Coronary artery (tissue), 2 donors: ENCODE data around the gene PCDHGB5.

Experiments used
- DNase-seq: peaks from one replicate; pipeline ENCODE4 v3.0.0-alpha.2; 2017; ENCODE audit warnings: low spot score
- H3K27ac ChIP-seq, 2 donors: fragments of 200-600 bp; sonication (generic); one replicate each; pipeline ENCODE4 v1.5.1; 2016 to 2019
- H3K4me3 ChIP-seq: fragments of 200-600 bp; sonication (generic); 2 replicates; pipeline ENCODE4 v1.5.1; 2016; ENCODE audit warnings: mild to moderate bottlenecking, moderate library complexity
- TF ChIP-seq, protein P1 (sequence below): fragments of 200-600 bp; sonication (generic); IDR thresholded peaks from one replicate; pipeline ENCODE4 v1.5.1; 2019; ENCODE audit warnings: antibody characterized with exemption

Gene PCDHGB5

DNA sequence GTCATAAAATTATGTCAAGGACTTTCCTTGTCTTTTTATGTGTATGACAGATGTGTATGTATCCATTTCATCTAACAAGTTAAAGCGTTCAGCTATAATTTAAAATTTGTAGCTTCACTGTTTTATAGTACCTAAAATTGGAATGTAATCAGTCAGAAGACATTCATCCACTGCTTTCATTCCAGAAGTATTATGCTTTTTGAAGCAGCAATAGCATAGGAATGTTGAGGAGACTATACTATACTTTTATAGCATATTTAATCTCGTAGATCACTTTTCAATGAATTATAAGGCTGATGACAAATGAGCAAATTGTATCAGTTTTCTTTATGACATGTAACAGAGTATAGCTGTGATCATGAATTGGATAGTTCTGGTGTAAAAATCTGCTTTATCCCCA lies 39.5 kb downstream of the PCDHGB5 start:
- TF ChIP-seq, protein P1, sequence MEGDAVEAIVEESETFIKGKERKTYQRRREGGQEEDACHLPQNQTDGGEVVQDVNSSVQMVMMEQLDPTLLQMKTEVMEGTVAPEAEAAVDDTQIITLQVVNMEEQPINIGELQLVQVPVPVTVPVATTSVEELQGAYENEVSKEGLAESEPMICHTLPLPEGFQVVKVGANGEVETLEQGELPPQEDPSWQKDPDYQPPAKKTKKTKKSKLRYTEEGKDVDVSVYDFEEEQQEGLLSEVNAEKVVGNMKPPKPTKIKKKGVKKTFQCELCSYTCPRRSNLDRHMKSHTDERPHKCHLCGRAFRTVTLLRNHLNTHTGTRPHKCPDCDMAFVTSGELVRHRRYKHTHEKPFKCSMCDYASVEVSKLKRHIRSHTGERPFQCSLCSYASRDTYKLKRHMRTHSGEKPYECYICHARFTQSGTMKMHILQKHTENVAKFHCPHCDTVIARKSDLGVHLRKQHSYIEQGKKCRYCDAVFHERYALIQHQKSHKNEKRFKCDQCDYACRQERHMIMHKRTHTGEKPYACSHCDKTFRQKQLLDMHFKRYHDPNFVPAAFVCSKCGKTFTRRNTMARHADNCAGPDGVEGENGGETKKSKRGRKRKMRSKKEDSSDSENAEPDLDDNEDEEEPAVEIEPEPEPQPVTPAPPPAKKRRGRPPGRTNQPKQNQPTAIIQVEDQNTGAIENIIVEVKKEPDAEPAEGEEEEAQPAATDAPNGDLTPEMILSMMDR, result no peak
- H3K4me3 ChIP-seq, result no peak overlapping the region
- no peak overlapping the region for H3K27ac ChIP-seq
- no peak for DNase-seq

DNA sequence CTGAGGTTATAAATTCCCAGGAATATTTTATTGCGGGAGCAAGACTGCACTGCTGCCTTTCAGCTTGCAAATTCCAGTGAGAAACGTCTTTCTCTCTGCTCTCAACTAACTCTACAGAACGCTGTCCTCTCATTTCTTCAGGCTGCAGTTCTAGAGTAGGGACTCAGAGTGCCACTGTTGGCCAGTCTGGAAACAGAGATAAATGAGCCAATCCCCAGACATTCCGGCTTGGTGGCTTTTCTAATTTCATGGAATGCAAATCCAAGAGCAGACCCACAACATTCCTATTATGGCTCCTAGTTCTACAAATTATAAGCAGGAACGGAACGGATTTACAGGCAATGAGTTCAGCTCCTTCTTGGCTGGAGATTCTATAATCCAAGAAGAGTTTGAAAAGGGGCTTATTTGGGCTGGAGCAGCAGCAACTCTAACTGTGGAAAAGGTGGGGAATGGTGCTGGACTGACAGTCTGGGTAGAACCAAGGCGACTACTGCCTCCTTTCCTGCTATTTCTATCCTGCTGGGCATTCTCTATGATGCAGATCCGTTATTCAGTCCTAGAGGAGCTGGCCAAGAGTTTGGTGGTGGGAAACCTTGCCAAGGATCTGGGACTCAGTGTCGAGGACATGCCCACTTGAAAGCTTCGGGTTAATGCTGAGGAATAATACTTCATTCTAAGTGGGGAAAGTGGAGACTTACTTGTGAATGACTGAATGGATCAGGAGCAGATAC lies 41.8 kb downstream of the PCDHGB5 start:
- no peak overlapping the region for H3K4me3 ChIP-seq
- no peak for DNase-seq
- TF ChIP-seq, protein P1, result no peak
- H3K27ac ChIP-seq, result no peak overlapping the region

DNA sequence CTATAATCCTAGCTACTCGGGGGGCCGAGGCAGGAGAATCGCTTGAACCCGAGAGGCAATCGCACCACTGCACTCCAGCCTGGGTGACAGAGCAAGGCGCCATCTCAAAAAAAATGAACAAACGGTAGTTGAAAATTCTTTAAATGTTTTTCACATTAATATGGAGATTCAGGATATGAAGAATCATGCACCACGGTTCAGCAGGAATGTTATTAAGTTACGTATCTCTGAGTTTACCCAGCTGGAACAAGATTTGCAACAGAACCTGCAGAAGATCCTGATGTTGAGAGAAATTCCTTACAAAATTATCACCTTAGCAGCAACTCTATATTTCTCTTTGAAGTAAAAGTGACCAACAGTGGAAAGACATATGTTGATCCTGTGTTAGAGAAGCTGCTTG lies 42.6 kb downstream of the PCDHGB5 start:
- H3K27ac ChIP-seq, result no peak overlapping the region
- DNase-seq, result no peak
- H3K4me3 ChIP-seq, result no peak overlapping the region
- TF ChIP-seq, protein P1, result no peak

DNA sequence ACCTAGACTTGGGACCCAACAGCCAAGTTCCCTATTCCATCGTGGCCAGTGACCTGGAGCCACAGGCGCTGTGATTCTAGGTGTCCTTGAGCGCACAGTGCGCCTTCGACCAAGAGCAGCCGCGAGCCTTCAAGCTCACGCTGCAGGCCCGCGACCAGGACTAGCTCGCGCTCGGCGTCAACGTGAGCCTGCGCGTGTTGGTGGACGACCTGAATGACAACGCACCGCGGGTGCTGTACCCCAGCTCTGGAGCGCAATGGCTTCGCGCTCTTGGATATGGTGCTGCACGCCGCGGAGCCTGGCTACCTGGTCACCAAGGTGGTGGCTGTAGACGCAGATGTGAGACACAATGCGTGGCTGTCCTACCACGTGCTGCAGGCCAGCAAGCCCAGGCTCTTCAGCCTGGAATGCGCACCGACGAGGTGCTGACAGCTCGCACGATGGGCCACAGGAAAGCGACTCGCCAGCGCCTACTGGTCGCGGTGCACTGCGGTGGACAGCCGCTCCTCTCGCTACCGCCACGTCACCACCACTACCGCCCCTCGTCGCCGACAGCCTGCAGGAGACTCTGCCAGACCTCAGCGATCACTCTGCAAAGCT lies 43.9 kb downstream of the PCDHGB5 start:
- Histone ChIP-seq H3K4me3 (no peak overlapping the region), H3K27ac (no peak overlapping the region)
- no peak for DNase-seq
- TF ChIP-seq, protein P1, result no peak
